ENCODE results near the gene APEH. TPM values are rescaled to one million over a fixed set of nuclear protein-coding genes. Genes with fewer than 3 reads are reported as not detected.

APEH gene
- total and polyA plus RNA-seq, 3 donors from 2014 or later: 72.3 to 94.5 (median 76.7) TPM

- intact Hi-C loops (cut with DNase I; ENCODE audit: low total_unique reads): loop anchor here (10.0 kb wide), 1 partner anchor 127 kb away; no protein-coding TSS in a partner anchor
- Histone ChIP-seq H3K36me3 (ENCODE audit: low read depth, missing control alignments) (no peaks in the 10 kb centered on the region), H3K27ac (no peak overlapping the region), H3K4me3 (no peak overlapping the region), H3K4me1 (peaks cover 12% of the 10 kb centered on the region), H3K9me3 (no peaks in the 10 kb centered on the region), H3K27me3 (no peaks in the 10 kb centered on the region)
- TF ChIP-seq CTCF (IDR thresholded peaks at IDR 0.05): peak; percentile 57 to 68 (median 63)
- TF ChIP-seq POLR2A (IDR thresholded peaks at IDR 0.05): no peak
- 35 to 46% methylated on average over 11 of the region's 11 CpGs for WGBS, 2 donors
- peak; percentile 69 for DNase-seq
These were observed 2.6 kb upstream of the APEH start for GRCh38 chr3:49671291-49672288.

GRCh38 chr3:49673121-49673714 lies 933 bp upstream of the APEH start:
- intact Hi-C loops (cut with DNase I; ENCODE audit: low total_unique reads): loop anchor here (10.0 kb wide), 1 partner anchor 128 kb away; no protein-coding TSS in a partner anchor
- DNase-seq: peak; percentile 21

DNA sequence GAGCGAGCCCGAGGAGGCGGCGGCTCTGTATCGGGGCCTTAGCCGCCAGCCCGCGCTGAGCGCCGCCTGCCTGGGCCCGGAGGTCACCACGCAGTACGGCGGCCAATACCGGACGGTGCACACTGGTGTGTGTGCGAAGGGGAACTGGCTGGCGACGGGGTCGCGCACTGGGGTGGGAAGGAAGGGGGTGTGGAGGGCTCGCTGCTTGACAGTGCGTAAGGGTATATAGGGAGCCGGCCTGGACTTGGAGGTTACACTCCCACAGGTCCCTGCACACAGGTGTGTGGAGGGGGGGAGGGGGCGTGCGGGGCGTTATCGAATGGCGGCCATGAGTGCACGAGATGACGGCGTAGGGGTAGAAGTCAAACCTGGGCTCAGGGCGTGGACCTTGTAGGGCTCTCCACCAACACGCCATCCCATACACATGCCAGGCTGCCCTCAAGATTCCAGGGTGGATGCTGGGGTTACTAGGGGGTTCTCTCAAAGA lies 389 bp downstream of the APEH start:
- WGBS, 2 donors: 1 to 11% methylated on average over 18 to 25 of the region's 34 CpGs
- intact Hi-C loops (cut with DNase I; ENCODE audit: low total_unique reads): loop anchor here (10.0 kb wide), 1 partner anchor 130 kb away; no protein-coding TSS in a partner anchor
- no peaks in the 10 kb centered on the region for H3K9me3 ChIP-seq
- H3K36me3 ChIP-seq (ENCODE audit: low read depth, missing control alignments): no peaks in the 10 kb centered on the region
- TF ChIP-seq CTCF (IDR thresholded peaks at IDR 0.05) (no peak), POLR2A (IDR thresholded peaks at IDR 0.05) (no peak)
- H3K27me3 ChIP-seq: no peaks in the 10 kb centered on the region
- peak; percentile 29 for DNase-seq
- peak overlapping the region; percentile 73 to 88 for H3K27ac ChIP-seq
- H3K4me3 ChIP-seq: peak overlapping the region; percentile 78 to 82
- H3K4me1 ChIP-seq: peaks cover 12% of the 10 kb centered on the region

More at GRCh38 chr3:49673121-49673714, 933 bp upstream of the APEH start:
- Histone ChIP-seq H3K9me3 (no peaks in the 10 kb centered on the region), H3K27me3 (no peaks in the 10 kb centered on the region), H3K4me3 (peak overlapping the region; percentile 78 to 82), H3K36me3 (ENCODE audit: low read depth, missing control alignments) (no peaks in the 10 kb centered on the region), H3K27ac (peak overlapping the region; percentile 73 to 88), H3K4me1 (peaks cover 12% of the 10 kb centered on the region)
- 16 to 24% methylated on average over 4 to 17 of the region's 17 CpGs for WGBS, 2 donors
- no peak for TF ChIP-seq POLR2A (IDR thresholded peaks at IDR 0.05)

DNA sequence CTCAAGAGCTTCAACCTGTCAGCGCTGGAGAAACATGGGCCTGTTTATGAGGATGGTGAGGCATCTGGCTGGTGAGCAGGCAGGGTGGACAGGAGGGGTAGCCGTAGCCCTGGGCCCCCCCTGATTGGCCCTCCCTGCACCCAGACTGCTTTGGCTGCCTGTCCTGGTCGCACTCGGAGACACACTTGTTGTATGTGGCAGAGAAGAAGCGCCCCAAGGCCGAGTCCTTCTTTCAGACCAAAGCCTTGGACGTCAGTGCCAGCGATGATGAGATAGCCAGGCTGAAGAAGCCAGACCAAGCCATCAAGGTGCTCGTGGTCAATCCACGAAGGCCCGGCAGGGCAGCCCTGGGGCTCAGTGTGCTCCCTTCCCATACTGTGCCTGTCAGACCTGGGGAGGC lies 1.8 kb downstream of the APEH start:
- no peak overlapping the region for H3K4me3 ChIP-seq
- WGBS, 2 donors: 93% methylated on average over 11 of the region's 11 CpGs
- H3K36me3 ChIP-seq (ENCODE audit: low read depth, missing control alignments): no peaks in the 10 kb centered on the region
- H3K27me3 ChIP-seq: no peaks in the 10 kb centered on the region
- intact Hi-C loops (cut with DNase I; ENCODE audit: low total_unique reads): loop anchor here (10.0 kb wide), 1 partner anchor 131 kb away; no protein-coding TSS in a partner anchor
- no peak for TF ChIP-seq POLR2A (IDR thresholded peaks at IDR 0.05)
- H3K9me3 ChIP-seq: no peaks in the 10 kb centered on the region
- DNase-seq: no peak
- H3K27ac ChIP-seq: no peak overlapping the region
- H3K4me1 ChIP-seq: peaks cover 12% of the 10 kb centered on the region

GRCh38 chr3:49680493-49681231 lies 6.5 kb downstream of the APEH start:
- H3K27ac ChIP-seq: no peak overlapping the region
- intact Hi-C loops (cut with DNase I; ENCODE audit: low total_unique reads): no loop called here
- 87 to 89% methylated on average over 3 to 7 of the region's 7 CpGs for WGBS, 2 donors
- TF ChIP-seq CTCF (IDR thresholded peaks at IDR 0.05): no peak
- TF ChIP-seq POLR2A (IDR thresholded peaks at IDR 0.05): no peak
- H3K4me3 ChIP-seq: no peak overlapping the region
- no peaks in the 10 kb centered on the region for H3K4me1 ChIP-seq
- no peak for DNase-seq
- H3K36me3 ChIP-seq (ENCODE audit: low read depth, missing control alignments): no peaks in the 10 kb centered on the region
- no peaks in the 10 kb centered on the region for H3K9me3 ChIP-seq
- H3K27me3 ChIP-seq: no peaks in the 10 kb centered on the region

All from testis (tissue), 3 donors.